HG02623 (cell line): Measurements from ENCODE around the gene PRKACB.

Experiments
- ATAC-seq: cut with Tn5 transposase; IDR thresholded peaks from one replicate; pipeline ENCODE4 v1.9.1; 2021; ENCODE audit warnings: moderate library complexity; ENCODE audit not compliant: unreplicated experiment

Gene PRKACB

GRCh38 chr1:84155517-84155916 lies 11.4 kb downstream of the PRKACB start:
- no peak for ATAC-seq

GRCh38 chr1:84156210-84156621 lies 12.1 kb downstream of the PRKACB start:
- ATAC-seq: no peak

- no peak for ATAC-seq
These were observed 15.6 kb downstream of the PRKACB start for GRCh38 chr1:84159533-84160240.

GRCh38 chr1:84162295-84162694 lies 18.2 kb downstream of the PRKACB start:
- ATAC-seq: no peak

- no peak for ATAC-seq
These were observed 19.3 kb downstream of the PRKACB start for GRCh38 chr1:84163123-84163931.

- ATAC-seq: no peak
These were observed 20.1 kb downstream of the PRKACB start for GRCh38 chr1:84164161-84164560.

GRCh38 chr1:84164567-84165021 lies 20.5 kb downstream of the PRKACB start:
- ATAC-seq: no peak

GRCh38 chr1:84165601-84166000 lies 21.5 kb downstream of the PRKACB start:
- ATAC-seq: no peak

GRCh38 chr1:84166797-84167196 lies 22.7 kb downstream of the PRKACB start:
- peak; percentile 73 for ATAC-seq

GRCh38 chr1:84168783-84169182 lies 24.7 kb downstream of the PRKACB start:
- no peak for ATAC-seq

- ATAC-seq: no peak
These were observed 26.1 kb downstream of the PRKACB start for GRCh38 chr1:84170171-84170570.

- ATAC-seq: no peak
These were observed 27.4 kb downstream of the PRKACB start for GRCh38 chr1:84171481-84171880.

- ATAC-seq: no peak
These were observed 30.0 kb downstream of the PRKACB start for GRCh38 chr1:84174051-84174556.

- ATAC-seq: no peak
These were observed 37.4 kb downstream of the PRKACB start for GRCh38 chr1:84181350-84182005.

- ATAC-seq: no peak
These were observed 46.4 kb downstream of the PRKACB start for GRCh38 chr1:84190455-84190854.

- no peak for ATAC-seq
These were observed 48.6 kb downstream of the PRKACB start for GRCh38 chr1:84192681-84193080.

- ATAC-seq: no peak
These were observed 54.8 kb downstream of the PRKACB start for GRCh38 chr1:84198832-84199231.

- no peak for ATAC-seq
These were observed 55.2 kb downstream of the PRKACB start for GRCh38 chr1:84199257-84199656.

GRCh38 chr1:84202126-84202525 lies 58.1 kb downstream of the PRKACB start:
- no peak for ATAC-seq

- ATAC-seq: no peak
These were observed 62.3 kb downstream of the PRKACB start for GRCh38 chr1:84206375-84206774.

GRCh38 chr1:84208935-84209334 lies 64.9 kb downstream of the PRKACB start:
- ATAC-seq: no peak
